GM12872 (cell line): Measurements from ENCODE around the gene VARS1.

Experiments used
- TF ChIP-seq, protein P1 (sequence below): IDR thresholded peaks from 3 replicates; pipeline ENCODE4 v1.5.1; 2011; ENCODE audit warnings: low read depth, mild to moderate bottlenecking, low read length, moderate library complexity; ENCODE audit not compliant: insufficient read depth

VARS1 gene

GRCh38 chr6:31768363-31769257, 26.9 kb downstream of the VARS1 start:
- TF ChIP-seq, protein P1, sequence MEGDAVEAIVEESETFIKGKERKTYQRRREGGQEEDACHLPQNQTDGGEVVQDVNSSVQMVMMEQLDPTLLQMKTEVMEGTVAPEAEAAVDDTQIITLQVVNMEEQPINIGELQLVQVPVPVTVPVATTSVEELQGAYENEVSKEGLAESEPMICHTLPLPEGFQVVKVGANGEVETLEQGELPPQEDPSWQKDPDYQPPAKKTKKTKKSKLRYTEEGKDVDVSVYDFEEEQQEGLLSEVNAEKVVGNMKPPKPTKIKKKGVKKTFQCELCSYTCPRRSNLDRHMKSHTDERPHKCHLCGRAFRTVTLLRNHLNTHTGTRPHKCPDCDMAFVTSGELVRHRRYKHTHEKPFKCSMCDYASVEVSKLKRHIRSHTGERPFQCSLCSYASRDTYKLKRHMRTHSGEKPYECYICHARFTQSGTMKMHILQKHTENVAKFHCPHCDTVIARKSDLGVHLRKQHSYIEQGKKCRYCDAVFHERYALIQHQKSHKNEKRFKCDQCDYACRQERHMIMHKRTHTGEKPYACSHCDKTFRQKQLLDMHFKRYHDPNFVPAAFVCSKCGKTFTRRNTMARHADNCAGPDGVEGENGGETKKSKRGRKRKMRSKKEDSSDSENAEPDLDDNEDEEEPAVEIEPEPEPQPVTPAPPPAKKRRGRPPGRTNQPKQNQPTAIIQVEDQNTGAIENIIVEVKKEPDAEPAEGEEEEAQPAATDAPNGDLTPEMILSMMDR = no peak

GRCh38 chr6:31767096-31767645, 28.4 kb downstream of the VARS1 start:
- TF ChIP-seq, protein P1 = no peak

GRCh38 chr6:31765910-31766794, 29.4 kb downstream of the VARS1 start:
- TF ChIP-seq, protein P1 = no peak

GRCh38 chr6:31765559-31765909, 30.0 kb downstream of the VARS1 start:
- TF ChIP-seq, protein P1 = no peak

- TF ChIP-seq, protein P1 = no peak
Measured at GRCh38 chr6:31764198-31764597, 31.4 kb downstream of the VARS1 start.

DNA sequence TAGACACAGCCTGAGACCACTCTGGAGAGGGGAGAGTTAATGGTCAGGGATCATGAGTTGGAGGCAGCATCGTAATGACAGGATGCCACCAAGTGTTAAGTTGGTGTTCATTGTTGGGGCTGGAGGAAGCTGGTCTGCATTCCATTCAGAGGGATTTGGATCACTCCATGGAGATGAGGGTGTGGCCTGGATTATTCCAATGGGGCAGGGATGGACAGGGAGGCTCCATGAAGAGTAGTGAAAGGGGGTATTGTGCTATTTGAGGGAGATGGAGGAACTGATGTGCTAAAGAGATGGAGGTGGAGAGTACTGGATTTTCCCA, 32.0 kb downstream of the VARS1 start:
- TF ChIP-seq, protein P1 = no peak
